GM10847 (cell line): ENCODE measurements around the gene NTRK2.

ENCODE experiments used
- POLR2A ChIP-seq: IDR thresholded peaks from 2 replicates; pipeline ENCODE4 v1.6.1; 2011; ENCODE audit not compliant: insufficient read length; ENCODE audit errors: extremely low read depth

Gene NTRK2

GRCh38 chr9:84748112-84748511 is 78.6 kb downstream of the NTRK2 start:
- TF ChIP-seq POLR2A: no peak

GRCh38 chr9:84750152-84750865 is 80.8 kb downstream of the NTRK2 start:
- no peak for TF ChIP-seq POLR2A

- TF ChIP-seq POLR2A: no peak
These were observed 82.4 kb downstream of the NTRK2 start for GRCh38 chr9:84751921-84752320.

GRCh38 chr9:84754461-84754860 is 84.9 kb downstream of the NTRK2 start:
- no peak for TF ChIP-seq POLR2A

- TF ChIP-seq POLR2A: no peak
These were observed 85.4 kb downstream of the NTRK2 start for GRCh38 chr9:84754881-84755280.

GRCh38 chr9:84755380-84755779 is 85.9 kb downstream of the NTRK2 start:
- no peak for TF ChIP-seq POLR2A

GRCh38 chr9:84756171-84756570 is 86.6 kb downstream of the NTRK2 start:
- no peak for TF ChIP-seq POLR2A

GRCh38 chr9:84756731-84757130 is 87.2 kb downstream of the NTRK2 start:
- no peak for TF ChIP-seq POLR2A

GRCh38 chr9:84758817-84759216 is 89.3 kb downstream of the NTRK2 start:
- TF ChIP-seq POLR2A: no peak

- TF ChIP-seq POLR2A: no peak
These were observed 89.8 kb downstream of the NTRK2 start for GRCh38 chr9:84759300-84759750.

GRCh38 chr9:84759804-84760203 is 90.3 kb downstream of the NTRK2 start:
- no peak for TF ChIP-seq POLR2A

- TF ChIP-seq POLR2A: no peak
These were observed 91.7 kb downstream of the NTRK2 start for GRCh38 chr9:84761137-84761808.

- no peak for TF ChIP-seq POLR2A
These were observed 103.0 kb downstream of the NTRK2 start for GRCh38 chr9:84772511-84772910.

GRCh38 chr9:84773022-84773421 is 103.5 kb downstream of the NTRK2 start:
- no peak for TF ChIP-seq POLR2A

GRCh38 chr9:84775056-84775643 is 105.6 kb downstream of the NTRK2 start:
- TF ChIP-seq POLR2A: no peak

GRCh38 chr9:84778570-84778969 is 109.0 kb downstream of the NTRK2 start:
- no peak for TF ChIP-seq POLR2A
